Transverse colon (tissue), 4 donors: Measurements from ENCODE around the gene ZBTB16.

Source experiments
- EP300 ChIP-seq: sonication (generic); formaldehyde crosslinking; IDR thresholded peaks from one replicate; pipeline ENCODE4 v1.6.1; 2017; ENCODE audit warnings: antibody characterized with exemption, low read depth
- POLR2A ChIP-seq: fragments of 450-650 bp; IDR thresholded peaks from one replicate; pipeline ENCODE4 v1.6.1; 2016; ENCODE audit warnings: antibody characterized with exemption, mild to moderate bottlenecking, moderate library complexity
- POLR2AphosphoS5 ChIP-seq, 3 donors: sonication (generic); formaldehyde crosslinking; IDR thresholded peaks; one replicate each; pipeline ENCODE4 v1.6.1; 2016; ENCODE audit warnings: antibody characterized with exemption in 3 of 3
- TF ChIP-seq, protein P1 (sequence below), 5 experiments: fragments of 200-600 bp in 3 of 5; fragments of 450-650 bp in 2 of 5; sonication (generic) in 3 of 5; IDR thresholded peaks; 1 replicate in 2 of 5; 2 replicates in 3 of 5; pipeline ENCODE4 v1.5.1; 2016 to 2017; ENCODE audit warnings: antibody characterized with exemption in 5 of 5, inconsistent platforms in 3 of 5, mild to moderate bottlenecking in 2 of 5, moderate library complexity in 1 of 5

DNA sequence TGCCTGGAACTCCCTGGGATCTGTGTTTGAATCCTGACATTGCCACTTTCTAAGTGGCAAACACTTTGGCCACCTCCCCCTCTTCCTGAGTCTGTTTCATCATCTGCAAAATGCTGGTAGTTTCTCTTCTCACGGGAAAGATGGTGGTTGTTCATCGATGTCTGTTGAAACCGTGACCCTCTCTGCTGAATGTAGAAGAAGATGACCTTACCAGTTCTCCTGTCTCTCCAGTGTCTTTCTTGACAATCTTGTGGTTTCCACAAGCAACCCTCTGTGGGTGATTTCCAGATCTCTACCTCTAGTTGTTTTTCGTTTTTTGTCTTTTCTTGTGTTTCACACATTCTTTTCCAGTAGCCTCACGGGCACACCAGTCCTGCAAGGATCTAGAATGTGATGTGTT is 27.5 kb downstream of the ZBTB16 start:
- TF ChIP-seq, protein P1, sequence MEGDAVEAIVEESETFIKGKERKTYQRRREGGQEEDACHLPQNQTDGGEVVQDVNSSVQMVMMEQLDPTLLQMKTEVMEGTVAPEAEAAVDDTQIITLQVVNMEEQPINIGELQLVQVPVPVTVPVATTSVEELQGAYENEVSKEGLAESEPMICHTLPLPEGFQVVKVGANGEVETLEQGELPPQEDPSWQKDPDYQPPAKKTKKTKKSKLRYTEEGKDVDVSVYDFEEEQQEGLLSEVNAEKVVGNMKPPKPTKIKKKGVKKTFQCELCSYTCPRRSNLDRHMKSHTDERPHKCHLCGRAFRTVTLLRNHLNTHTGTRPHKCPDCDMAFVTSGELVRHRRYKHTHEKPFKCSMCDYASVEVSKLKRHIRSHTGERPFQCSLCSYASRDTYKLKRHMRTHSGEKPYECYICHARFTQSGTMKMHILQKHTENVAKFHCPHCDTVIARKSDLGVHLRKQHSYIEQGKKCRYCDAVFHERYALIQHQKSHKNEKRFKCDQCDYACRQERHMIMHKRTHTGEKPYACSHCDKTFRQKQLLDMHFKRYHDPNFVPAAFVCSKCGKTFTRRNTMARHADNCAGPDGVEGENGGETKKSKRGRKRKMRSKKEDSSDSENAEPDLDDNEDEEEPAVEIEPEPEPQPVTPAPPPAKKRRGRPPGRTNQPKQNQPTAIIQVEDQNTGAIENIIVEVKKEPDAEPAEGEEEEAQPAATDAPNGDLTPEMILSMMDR (IDR thresholded peaks at IDR 0.05) = no peak
- TF ChIP-seq POLR2A (no peak), POLR2AphosphoS5 (IDR thresholded peaks at IDR 0.05) (no peak), EP300 (no peak)
